NT2/D1 (cell line): ENCODE data around the gene HNRNPA0.

Source experiments
- YY1 ChIP-seq: IDR thresholded peaks from 2 replicates; pipeline ENCODE4 v1.6.1; 2011; ENCODE audit not compliant: insufficient read length, insufficient read depth
- ZNF274 ChIP-seq: IDR thresholded peaks from 2 replicates; pipeline ENCODE4 v1.6.1; 2011; ENCODE audit warnings: mild to moderate bottlenecking, low read depth, low read length

GRCh38 chr5:137761566-137761965 lies 7.4 kb upstream of the HNRNPA0 start:
- no peak for TF ChIP-seq YY1
- no peak for TF ChIP-seq ZNF274
